Testis (tissue), 3 donors: ENCODE measurements around the gene SLC6A15. TPM values are rescaled to one million over a fixed set of nuclear protein-coding genes. Genes with fewer than 3 reads are reported as not detected.

Experiments used
- DNase-seq: peaks from one replicate; pipeline ENCODE4 v3.0.0-alpha.2; 2019
- H3K27ac ChIP-seq, 2 donors: fragments of 200-600 bp; sonication (generic); one replicate each; pipeline ENCODE4 v1.5.1; 2019
- H3K27me3 ChIP-seq: fragments of 200-600 bp; sonication (generic); one replicate; pipeline ENCODE4 v1.5.1; 2019
- H3K36me3 ChIP-seq: fragments of 200-600 bp; sonication (generic); one replicate; pipeline ENCODE4 v1.5.1; 2017; ENCODE audit warnings: low read depth; ENCODE audit errors: missing control alignments
- H3K4me1 ChIP-seq: fragments of 200-600 bp; sonication (generic); one replicate; pipeline ENCODE4 v1.5.1; 2019
- H3K4me3 ChIP-seq, 2 donors: fragments of 200-600 bp; sonication (generic); one replicate each; pipeline ENCODE4 v1.5.1; 2017 to 2019
- H3K9me3 ChIP-seq: fragments of 200-600 bp; sonication (generic); one replicate; pipeline ENCODE4 v1.5.1; 2017
- POLR2A ChIP-seq: fragments of 450-650 bp; IDR thresholded peaks from one replicate; pipeline ENCODE4 v1.6.1; 2017; ENCODE audit warnings: antibody characterized with exemption, mild to moderate bottlenecking, moderate library complexity
- WGBS, 2 donors: methylation state at CpG; one replicate each; pipeline ENCODE4 v1.1.5; 2018; 5-methylcytosine and 5-hydroxymethylcytosine counted together
- intact Hi-C: fragments of 100-400 bp; cut with DNase I; formaldehyde crosslinking; loops from one replicate; pipeline ENCODE4 v1.15.1; 2023; ENCODE audit warnings: low total_unique reads
- polyA plus RNA-seq: library from polyadenylated mRNA; stranded (reverse); fragments of 350-450 nt; fragmentation: Illumina TruSeq; extraction: RNeasy Lipid Tissue Mini Kit (QIAGEN cat#74804); gene quantifications from one replicate; pipeline ENCODE4 v1.2.3, GENCODE V29; 2014; ENCODE audit warnings: low read depth, low replicate concordance; ENCODE audit not compliant: insufficient read depth
- total RNA-seq, 2 donors: library from RNA; depleted of rRNA; stranded (reverse); fragments of >200 nt; gene quantifications; one replicate each; pipeline ENCODE4 v1.2.3, GENCODE V29; 2016
- TF ChIP-seq, protein P1 (sequence below), 3 experiments: fragments of 450-650 bp in 2 of 3; fragments of 200-600 bp in 1 of 3; sonication (generic) in 1 of 3; IDR thresholded peaks; one replicate each; pipeline ENCODE4 v1.5.1; 2016 to 2019; ENCODE audit warnings: antibody characterized with exemption in 3 of 3, mild to moderate bottlenecking in 2 of 3, moderate library complexity in 1 of 3

Gene SLC6A15
- total and polyA plus RNA-seq, 3 donors from 2014 or later: 1.7 to 3.1 (median 2.0) TPM

DNA sequence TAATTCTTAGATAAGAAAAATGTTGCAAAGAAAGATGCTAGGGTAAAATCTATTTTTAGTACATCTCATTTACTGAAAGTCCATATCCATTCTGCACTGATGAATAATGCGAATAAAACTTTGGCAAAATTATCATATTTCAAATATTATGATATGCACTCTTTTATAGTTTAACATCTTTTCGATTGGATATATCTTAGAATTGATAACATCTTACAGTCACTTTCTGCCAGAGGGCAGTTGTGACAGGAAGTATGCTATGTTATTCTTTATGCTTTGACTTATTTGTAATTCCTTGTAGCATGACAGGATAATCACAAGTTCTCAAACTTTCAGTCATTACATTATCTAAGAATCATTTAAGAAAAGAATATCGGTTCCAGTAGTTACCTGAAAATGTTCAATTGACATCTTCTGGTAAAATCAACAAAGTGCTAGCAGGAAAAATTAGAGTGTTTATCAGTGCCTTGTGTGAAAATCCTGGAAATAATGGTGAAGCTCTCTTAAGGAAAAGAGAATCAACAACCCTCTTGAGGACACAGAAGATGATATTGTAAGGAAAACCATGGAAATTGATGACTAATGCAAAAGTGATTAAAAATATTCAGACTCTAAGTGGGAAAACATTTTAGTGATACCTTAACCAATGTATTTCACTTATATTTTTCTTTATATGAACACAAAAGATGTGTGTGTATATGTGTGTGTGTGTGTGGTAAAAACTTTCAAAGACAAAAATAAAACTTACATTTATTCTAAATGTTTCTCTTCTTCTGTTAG is 95.5 kb downstream of the SLC6A15 start:
- no peaks in the 10 kb centered on the region for H3K9me3 ChIP-seq
- H3K27me3 ChIP-seq: no peaks in the 10 kb centered on the region
- TF ChIP-seq, protein P1, sequence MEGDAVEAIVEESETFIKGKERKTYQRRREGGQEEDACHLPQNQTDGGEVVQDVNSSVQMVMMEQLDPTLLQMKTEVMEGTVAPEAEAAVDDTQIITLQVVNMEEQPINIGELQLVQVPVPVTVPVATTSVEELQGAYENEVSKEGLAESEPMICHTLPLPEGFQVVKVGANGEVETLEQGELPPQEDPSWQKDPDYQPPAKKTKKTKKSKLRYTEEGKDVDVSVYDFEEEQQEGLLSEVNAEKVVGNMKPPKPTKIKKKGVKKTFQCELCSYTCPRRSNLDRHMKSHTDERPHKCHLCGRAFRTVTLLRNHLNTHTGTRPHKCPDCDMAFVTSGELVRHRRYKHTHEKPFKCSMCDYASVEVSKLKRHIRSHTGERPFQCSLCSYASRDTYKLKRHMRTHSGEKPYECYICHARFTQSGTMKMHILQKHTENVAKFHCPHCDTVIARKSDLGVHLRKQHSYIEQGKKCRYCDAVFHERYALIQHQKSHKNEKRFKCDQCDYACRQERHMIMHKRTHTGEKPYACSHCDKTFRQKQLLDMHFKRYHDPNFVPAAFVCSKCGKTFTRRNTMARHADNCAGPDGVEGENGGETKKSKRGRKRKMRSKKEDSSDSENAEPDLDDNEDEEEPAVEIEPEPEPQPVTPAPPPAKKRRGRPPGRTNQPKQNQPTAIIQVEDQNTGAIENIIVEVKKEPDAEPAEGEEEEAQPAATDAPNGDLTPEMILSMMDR (IDR thresholded peaks at IDR 0.05): no peak
- TF ChIP-seq POLR2A: no peak
- H3K36me3 ChIP-seq: no peaks in the 10 kb centered on the region
- intact Hi-C loops: no loop called here
- H3K4me3 ChIP-seq: no peak overlapping the region
- no peaks in the 10 kb centered on the region for H3K4me1 ChIP-seq
- DNase-seq: no peak
- 81 to 85% methylated on average over 3 of the region's 3 CpGs for WGBS, 2 donors
- no peak overlapping the region for H3K27ac ChIP-seq

DNA sequence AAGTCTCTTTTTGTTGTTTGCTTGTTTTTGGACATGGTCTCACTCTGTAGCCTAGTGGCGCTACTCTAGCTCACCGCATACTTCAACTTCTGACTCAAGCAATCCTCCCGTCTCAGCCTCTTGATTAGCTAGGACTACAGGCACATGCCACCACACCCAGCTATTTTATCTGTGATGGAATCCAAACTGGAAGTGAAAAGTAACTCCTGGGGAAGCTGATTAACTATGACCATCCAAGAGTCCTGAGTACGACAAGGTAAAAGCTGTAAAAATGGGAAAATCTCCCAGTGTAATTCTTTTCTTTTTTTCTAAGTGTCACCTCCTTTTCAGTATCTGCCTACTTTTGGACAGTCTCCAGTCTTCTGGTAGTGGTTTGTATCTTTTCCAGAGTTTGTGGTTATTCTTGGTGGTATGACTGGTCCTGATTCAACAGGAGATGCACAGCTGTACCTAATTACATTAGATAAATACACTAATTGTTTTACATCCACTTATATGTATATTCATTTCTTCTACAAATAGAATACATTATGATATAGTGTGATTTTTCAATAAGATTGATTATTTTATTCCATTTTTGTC is 97.8 kb downstream of the SLC6A15 start:
- Histone ChIP-seq H3K36me3 (no peaks in the 10 kb centered on the region), H3K4me1 (no peaks in the 10 kb centered on the region), H3K9me3 (no peaks in the 10 kb centered on the region), H3K27me3 (no peaks in the 10 kb centered on the region), H3K4me3 (no peak overlapping the region), H3K27ac (no peak overlapping the region)
- no peak for DNase-seq
- intact Hi-C loops: no loop called here
- 93% methylated on average over 4 of the region's 4 CpGs for WGBS, 2 donors
- TF ChIP-seq, protein P1 (IDR thresholded peaks at IDR 0.05): no peak
- TF ChIP-seq POLR2A: no peak

DNA sequence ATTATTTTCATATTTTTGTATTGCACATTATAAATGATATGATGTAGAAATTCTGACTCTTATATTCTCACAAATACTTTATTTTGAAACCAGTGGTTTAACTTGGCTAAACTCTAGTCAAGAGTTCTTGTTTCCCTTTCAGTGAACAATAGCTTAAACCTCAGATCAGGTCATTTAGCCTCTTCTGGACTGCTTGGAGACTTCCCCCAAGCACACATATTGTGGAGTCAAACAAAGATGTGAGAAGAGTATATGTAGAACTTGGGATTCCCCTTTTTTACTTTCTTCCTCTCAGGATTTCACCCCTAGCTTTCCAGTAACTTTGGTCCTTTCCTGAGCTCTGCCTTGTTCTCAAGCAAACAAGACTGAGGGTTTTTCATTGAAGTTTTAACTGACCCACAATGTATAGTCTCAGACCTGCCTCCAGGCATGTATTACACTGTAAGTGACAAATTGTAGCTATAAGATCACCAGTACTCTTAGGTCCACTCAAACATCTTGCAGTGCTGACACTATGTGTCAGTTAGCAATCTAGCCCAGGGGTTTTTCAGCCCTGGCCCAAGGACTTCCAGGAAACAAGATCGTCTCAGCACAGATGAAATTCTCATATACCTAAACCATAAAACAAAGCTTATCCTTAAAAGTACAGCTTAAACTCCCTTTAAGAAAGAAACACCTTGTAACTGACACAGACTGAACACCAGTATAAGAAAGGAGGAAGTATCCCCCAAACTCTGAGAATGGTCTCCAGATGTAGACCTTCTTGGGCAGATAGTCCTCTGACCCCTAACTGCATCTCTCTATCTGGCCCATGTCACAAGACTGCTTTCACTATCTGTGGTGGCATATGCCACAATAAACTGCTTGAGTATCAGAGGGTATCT is 98.6 kb downstream of the SLC6A15 start:
- H3K36me3 ChIP-seq: no peaks in the 10 kb centered on the region
- intact Hi-C loops: no loop called here

DNA sequence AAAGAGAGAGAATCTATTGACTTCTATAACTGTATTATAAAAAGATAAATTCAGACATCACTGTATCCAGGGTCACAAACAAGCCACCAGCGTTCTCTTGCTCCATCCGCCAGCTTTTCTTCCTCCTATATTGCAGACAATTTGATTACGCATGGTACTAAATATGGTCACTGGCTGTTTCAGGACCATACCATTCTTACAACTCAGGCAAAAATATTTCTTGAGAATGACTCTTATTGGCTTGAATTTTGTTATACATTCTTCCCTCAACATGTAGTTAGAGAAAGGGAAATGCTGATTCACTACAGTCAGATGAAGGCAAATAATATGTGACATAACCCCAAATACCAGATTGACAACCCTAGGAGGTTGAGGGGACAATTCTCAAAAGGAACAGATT is 101.3 kb downstream of the SLC6A15 start:
- intact Hi-C loops: no loop called here
- TF ChIP-seq, protein P1 (IDR thresholded peaks at IDR 0.05): no peak
- no peak for TF ChIP-seq POLR2A
- no peak overlapping the region for H3K27ac ChIP-seq
- 73 to 89% methylated on average over 3 of the region's 3 CpGs for WGBS, 2 donors
- no peak for DNase-seq
- no peaks in the 10 kb centered on the region for H3K4me1 ChIP-seq
- H3K4me3 ChIP-seq: no peak overlapping the region
- H3K27me3 ChIP-seq: no peaks in the 10 kb centered on the region
- H3K36me3 ChIP-seq: no peaks in the 10 kb centered on the region
- H3K9me3 ChIP-seq: no peaks in the 10 kb centered on the region

More for the DNA sequence above, 98.6 kb downstream of the SLC6A15 start:
- WGBS, 2 donors: 84 to 89% methylated on average over 1 of the region's 1 CpG
- Histone ChIP-seq H3K9me3 (no peaks in the 10 kb centered on the region), H3K4me1 (no peaks in the 10 kb centered on the region), H3K27me3 (no peaks in the 10 kb centered on the region), H3K4me3 (no peak overlapping the region), H3K27ac (no peak overlapping the region)
- DNase-seq: no peak
- no peak for TF ChIP-seq POLR2A
- TF ChIP-seq, protein P1 (IDR thresholded peaks at IDR 0.05): no peak
